ENCODE results near the gene MYOF.

DNA sequence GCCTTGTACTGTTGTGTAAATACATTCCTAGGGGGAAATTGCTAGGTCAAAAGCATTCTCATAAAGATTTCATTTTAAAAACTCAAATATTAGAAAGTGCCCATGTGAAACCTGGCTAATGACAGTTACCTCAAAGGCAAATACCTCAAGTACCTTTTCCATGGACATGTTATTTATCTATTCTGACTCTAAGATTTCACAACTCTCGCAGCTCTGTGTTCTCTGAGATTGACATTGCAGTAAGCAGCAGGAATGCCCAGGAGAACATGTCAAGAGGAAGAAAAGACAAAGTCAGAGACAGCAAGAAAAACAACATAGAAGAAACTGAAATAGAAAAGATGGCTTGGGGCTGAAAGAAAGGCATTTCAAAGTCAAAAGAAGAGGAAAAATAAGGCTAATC lies 221.0 kb downstream of the MYOF start:
- TF ChIP-seq EZH2 (IDR thresholded peaks at IDR 0.05; ENCODE audit: insufficient read depth, poor library complexity, severe bottlenecking) (no peak), EZH2phosphoT487 (IDR thresholded peaks at IDR 0.05; ENCODE audit: insufficient read depth, low read depth) (no peak)
